ENCODE results near the gene MACROH2A2. TPM values are rescaled to one million over a fixed set of nuclear protein-coding genes. Genes with fewer than 3 reads are reported as not detected.
"Not testable (repeated sequence)": the region's sequence is repeated elsewhere in the genome, so short reads cannot be mapped to it uniquely, and the experiment has no call there.

The MACROH2A2 gene
- total and polyA plus RNA-seq, 2 donors from 2014 or later, result 16.8 to 21.7 TPM

DNA sequence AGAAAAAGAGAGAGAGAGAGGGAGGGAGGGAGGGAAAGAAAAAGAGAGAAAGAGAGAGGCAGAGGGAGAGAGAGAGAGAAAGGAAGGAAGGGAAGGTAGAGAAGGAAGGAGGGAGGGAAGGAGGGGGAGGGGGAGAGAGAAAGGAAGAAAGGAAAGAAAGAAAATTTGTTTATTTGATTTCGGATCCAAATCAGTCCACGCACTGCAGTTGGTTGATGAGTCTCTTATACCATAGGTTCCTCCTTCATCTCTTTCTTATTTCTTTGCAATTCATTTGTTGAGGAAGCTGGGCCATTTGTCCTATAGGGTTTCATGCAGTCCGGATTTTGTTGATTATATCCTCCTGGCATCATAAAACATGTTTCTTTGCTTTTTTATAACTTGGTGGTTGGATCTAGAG lies 45.6 kb downstream of the MACROH2A2 start:
- no peaks in the 10 kb centered on the region for H3K9me3 ChIP-seq (ENCODE audit: control insufficient read depth in 2 of 3, insufficient read depth in 1 of 3, low read length in 3 of 3)
- no peak overlapping the region for H3K27ac ChIP-seq (ENCODE audit: low read depth in 2 of 2, low read length in 2 of 2)
- DNase-seq (no peak), FAIRE-seq (no peak)
- intact Hi-C loops (cut with DNase I), result no loop called here
- no peaks in the 10 kb centered on the region for H3K27me3 ChIP-seq (ENCODE audit: control insufficient read depth, insufficient read depth, low read length)
- no peak overlapping the region for H3K4me3 ChIP-seq (ENCODE audit: low read length in 3 of 3)
- H3K36me3 ChIP-seq (ENCODE audit: control insufficient read depth in 2 of 3, insufficient read depth in 3 of 3, low read length in 3 of 3), result peaks cover 9 to 14% (median 10%) of the 10 kb centered on the region in 3 donors
- TF ChIP-seq, protein P1, sequence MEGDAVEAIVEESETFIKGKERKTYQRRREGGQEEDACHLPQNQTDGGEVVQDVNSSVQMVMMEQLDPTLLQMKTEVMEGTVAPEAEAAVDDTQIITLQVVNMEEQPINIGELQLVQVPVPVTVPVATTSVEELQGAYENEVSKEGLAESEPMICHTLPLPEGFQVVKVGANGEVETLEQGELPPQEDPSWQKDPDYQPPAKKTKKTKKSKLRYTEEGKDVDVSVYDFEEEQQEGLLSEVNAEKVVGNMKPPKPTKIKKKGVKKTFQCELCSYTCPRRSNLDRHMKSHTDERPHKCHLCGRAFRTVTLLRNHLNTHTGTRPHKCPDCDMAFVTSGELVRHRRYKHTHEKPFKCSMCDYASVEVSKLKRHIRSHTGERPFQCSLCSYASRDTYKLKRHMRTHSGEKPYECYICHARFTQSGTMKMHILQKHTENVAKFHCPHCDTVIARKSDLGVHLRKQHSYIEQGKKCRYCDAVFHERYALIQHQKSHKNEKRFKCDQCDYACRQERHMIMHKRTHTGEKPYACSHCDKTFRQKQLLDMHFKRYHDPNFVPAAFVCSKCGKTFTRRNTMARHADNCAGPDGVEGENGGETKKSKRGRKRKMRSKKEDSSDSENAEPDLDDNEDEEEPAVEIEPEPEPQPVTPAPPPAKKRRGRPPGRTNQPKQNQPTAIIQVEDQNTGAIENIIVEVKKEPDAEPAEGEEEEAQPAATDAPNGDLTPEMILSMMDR (IDR thresholded peaks at IDR 0.05; ENCODE audit: borderline replicate concordance, extremely low read depth, insufficient read depth), result no peak
- H3K9ac ChIP-seq (ENCODE audit: low read length in 3 of 3), result no peak overlapping the region
- peaks cover 0 to 5% (median 0%) of the 10 kb centered on the region in 3 donors for H3K4me1 ChIP-seq (ENCODE audit: control insufficient read depth in 2 of 3, insufficient read depth in 2 of 3, low read depth in 1 of 3, low read length in 3 of 3)

- intact Hi-C loops (cut with DNase I), result not testable (repeated sequence)
Observed at GRCh38 chr10:70101068-70101562, 48.5 kb downstream of the MACROH2A2 start.

GRCh38 chr10:70101668-70102067 lies 49.0 kb downstream of the MACROH2A2 start:
- no peak for FAIRE-seq
- no peak overlapping the region for H3K4me3 ChIP-seq (ENCODE audit: low read length in 3 of 3)
- H3K27ac ChIP-seq (ENCODE audit: low read depth in 2 of 2, low read length in 2 of 2), result no peak overlapping the region
- intact Hi-C loops (cut with DNase I), result no loop called here
- H3K27me3 ChIP-seq (ENCODE audit: control insufficient read depth, insufficient read depth, low read length), result no peaks in the 10 kb centered on the region
- no peak overlapping the region for H3K9ac ChIP-seq (ENCODE audit: low read length in 3 of 3)
- H3K4me1 ChIP-seq (ENCODE audit: control insufficient read depth in 2 of 3, insufficient read depth in 2 of 3, low read depth in 1 of 3, low read length in 3 of 3), result peaks cover 0 to 5% (median 0%) of the 10 kb centered on the region in 3 donors
- TF ChIP-seq, protein P1 (IDR thresholded peaks at IDR 0.05; ENCODE audit: borderline replicate concordance, extremely low read depth, insufficient read depth), result no peak
- DNase-seq, result no peak
- H3K9me3 ChIP-seq (ENCODE audit: control insufficient read depth in 2 of 3, insufficient read depth in 1 of 3, low read length in 3 of 3), result no peaks in the 10 kb centered on the region
- H3K36me3 ChIP-seq (ENCODE audit: control insufficient read depth in 2 of 3, insufficient read depth in 3 of 3, low read length in 3 of 3), result peaks cover 3 to 7% (median 5%) of the 10 kb centered on the region in 3 donors

More at GRCh38 chr10:70101068-70101562, 48.5 kb downstream of the MACROH2A2 start:
- not testable (repeated sequence) for FAIRE-seq; H3K4me3 ChIP-seq (ENCODE audit: low read length in 3 of 3); H3K9me3 ChIP-seq (ENCODE audit: control insufficient read depth in 2 of 3, insufficient read depth in 1 of 3, low read length in 3 of 3); H3K27me3 ChIP-seq (ENCODE audit: control insufficient read depth, insufficient read depth, low read length); H3K4me1 ChIP-seq (ENCODE audit: control insufficient read depth in 2 of 3, insufficient read depth in 2 of 3, low read depth in 1 of 3, low read length in 3 of 3); H3K36me3 ChIP-seq (ENCODE audit: control insufficient read depth in 2 of 3, insufficient read depth in 3 of 3, low read length in 3 of 3); H3K9ac ChIP-seq (ENCODE audit: low read length in 3 of 3); H3K27ac ChIP-seq (ENCODE audit: low read depth in 2 of 2, low read length in 2 of 2); DNase-seq

DNA sequence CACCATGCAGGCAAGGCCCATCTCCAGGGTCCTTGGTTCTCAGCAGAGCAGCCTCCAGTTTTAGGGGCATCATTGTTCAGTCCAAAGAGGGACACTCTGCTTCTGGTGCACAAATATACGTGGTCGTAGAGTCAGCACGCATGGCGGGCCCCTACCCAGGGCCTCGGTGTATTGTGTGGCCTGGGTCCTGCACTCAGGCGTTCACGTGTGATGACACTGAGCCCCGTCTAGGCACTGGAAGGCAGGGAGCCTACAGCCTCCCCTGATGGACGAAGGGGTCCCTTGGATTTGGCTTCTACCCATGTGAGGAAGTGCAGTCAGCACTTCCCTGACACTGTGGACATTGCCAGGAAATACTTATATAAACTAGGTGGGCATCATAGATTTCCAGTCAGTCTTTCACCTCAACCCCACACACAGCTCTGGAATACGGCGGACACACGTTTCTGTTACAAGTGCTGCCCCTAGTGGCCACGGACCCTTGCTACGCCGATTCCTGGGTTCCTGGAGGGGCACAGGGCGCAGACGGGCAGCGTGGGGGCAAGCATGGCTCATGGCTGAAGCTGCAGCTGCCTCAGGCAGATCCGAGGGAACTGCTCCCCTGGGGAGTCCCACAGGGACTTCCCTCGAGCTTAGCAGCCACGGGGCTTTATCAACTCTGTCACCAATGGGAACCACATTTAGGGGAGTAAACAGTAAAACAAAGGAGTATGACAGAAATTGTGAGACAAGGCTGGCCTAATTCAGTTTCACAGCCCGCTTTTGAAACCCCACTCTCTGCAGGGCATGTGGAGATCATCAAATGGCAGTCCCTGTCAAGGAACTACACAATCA lies 54.5 kb downstream of the MACROH2A2 start:
- DNase-seq (peak in 2 of 5 donors; percentile 30 to 31), FAIRE-seq (no peak)
- Histone ChIP-seq H3K27ac (ENCODE audit: low read depth in 2 of 2, low read length in 2 of 2) (no peak overlapping the region), H3K4me1 (ENCODE audit: control insufficient read depth in 2 of 3, insufficient read depth in 2 of 3, low read depth in 1 of 3, low read length in 3 of 3) (no peaks in the 10 kb centered on the region), H3K27me3 (ENCODE audit: control insufficient read depth, insufficient read depth, low read length) (no peaks in the 10 kb centered on the region), H3K4me3 (ENCODE audit: low read length in 3 of 3) (no peak overlapping the region), H3K9me3 (ENCODE audit: control insufficient read depth in 2 of 3, insufficient read depth in 1 of 3, low read length in 3 of 3) (no peaks in the 10 kb centered on the region), H3K36me3 (ENCODE audit: control insufficient read depth in 2 of 3, insufficient read depth in 3 of 3, low read length in 3 of 3) (peaks cover 0 to 3% (median 0%) of the 10 kb centered on the region in 3 donors), H3K9ac (ENCODE audit: low read length in 3 of 3) (no peak overlapping the region)
- TF ChIP-seq, protein P1 (IDR thresholded peaks at IDR 0.05; ENCODE audit: borderline replicate concordance, extremely low read depth, insufficient read depth), result no peak
- intact Hi-C loops (cut with DNase I), result no loop called here
